ENCODE measurements around the gene CNNM2.

Gene CNNM2

DNA sequence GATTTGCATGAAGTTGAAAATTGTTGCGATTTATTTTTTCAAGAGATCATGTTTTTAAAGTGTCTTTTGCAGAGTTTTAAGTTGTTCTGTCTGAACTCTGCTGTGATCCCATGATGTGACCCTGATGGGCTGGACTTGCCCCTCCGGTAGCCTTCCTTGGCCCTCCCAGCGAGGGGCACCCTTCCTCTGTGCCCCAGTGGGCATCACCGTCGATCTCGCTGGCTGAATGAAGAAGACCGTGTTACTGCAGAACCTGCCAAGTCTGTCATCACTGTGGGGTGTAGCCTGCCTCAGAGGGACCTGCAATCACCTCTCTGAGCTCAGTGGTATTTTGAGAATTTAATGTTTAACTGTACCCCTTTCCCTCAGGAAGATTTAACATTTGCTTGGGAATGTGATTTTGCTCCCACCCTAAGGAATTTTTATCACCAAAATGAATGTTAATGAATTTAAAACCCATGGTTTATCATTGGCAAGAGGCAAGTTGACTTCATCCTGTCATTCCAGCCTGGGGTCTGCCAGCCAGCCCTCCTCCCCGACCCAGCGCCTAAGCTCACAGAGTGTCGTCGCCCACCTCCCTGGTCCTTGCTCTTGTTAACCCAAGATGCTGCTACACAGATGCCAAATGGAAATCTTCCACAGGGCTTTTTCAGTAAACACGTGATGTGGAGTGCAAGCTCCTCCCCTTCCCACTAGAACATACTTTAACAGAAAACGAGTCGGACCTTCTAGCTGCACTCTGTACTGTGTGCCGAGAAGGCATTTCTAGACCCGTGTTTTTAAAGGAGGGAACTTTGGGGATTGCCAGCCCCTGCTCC lies 159.6 kb downstream of the CNNM2 start:
- DNase-seq = no peak

- no peak for DNase-seq
These were observed 160.2 kb downstream of the CNNM2 start for GRCh38 chr10:103078309-103078615.

DNA sequence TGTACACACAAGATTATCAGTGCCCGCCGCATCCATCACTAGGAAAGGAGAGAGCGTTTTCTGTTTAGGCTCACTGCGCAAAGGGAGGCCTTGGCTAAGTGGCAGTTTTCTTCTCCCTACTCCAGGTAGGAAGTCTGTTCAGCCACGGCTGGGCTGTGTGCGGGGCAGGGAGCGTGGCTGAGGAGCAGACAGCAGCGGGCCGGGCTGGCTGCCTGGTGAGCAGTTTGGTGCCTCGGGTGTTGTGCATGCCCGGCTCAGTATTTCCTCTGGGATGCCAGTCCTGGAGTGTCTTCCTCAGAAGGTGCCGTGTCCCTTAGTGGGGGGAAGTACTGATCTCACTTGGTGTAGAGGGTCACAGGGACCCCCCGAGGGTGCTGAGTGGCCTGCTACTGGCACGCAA lies 160.6 kb downstream of the CNNM2 start:
- DNase-seq = no peak

DNA sequence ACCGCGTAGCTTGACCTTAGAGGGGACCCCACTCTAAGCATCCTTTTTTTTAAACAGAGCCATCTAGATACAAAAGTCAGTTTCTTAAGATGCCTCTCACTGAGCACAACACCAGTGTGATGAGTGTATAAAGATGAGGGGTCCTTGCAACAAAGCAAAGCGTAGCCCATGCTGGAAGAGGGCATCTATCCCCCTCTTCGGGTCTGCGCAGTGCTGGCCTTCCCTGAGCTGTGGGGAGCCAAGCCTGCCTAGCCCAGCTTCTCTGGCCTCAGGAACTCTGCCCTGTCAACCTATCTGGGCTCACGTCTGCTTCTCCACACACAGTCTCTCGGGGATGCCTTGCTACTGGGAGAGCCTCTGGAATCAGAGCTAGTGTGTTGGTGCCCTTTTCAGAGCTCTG lies 161.0 kb downstream of the CNNM2 start:
- DNase-seq = no peak

GRCh38 chr10:103079946-103080345 lies 161.9 kb downstream of the CNNM2 start:
- no peak for DNase-seq

GRCh38 chr10:103080891-103081581 lies 162.9 kb downstream of the CNNM2 start:
- DNase-seq = no peak

DNA sequence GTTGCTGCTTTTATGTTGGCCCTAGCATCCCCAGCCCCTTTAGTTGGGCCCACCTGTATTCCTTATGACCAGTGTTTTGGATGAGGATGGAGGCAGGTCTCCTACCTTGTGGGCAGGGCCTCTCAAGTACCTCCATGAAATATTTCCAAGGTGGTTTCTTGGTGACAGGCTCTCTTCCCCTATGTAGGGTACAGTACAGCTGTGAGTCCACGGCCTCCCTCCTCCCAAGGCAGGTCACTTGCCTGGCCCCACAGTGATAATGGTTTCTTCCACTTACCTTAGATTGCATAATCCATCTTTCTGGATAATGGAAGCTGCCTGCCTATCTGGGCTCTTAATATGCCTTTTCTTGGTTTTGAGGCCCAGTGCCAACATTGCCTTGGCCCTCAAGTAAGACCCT lies 164.6 kb downstream of the CNNM2 start:
- no peak for DNase-seq

DNA sequence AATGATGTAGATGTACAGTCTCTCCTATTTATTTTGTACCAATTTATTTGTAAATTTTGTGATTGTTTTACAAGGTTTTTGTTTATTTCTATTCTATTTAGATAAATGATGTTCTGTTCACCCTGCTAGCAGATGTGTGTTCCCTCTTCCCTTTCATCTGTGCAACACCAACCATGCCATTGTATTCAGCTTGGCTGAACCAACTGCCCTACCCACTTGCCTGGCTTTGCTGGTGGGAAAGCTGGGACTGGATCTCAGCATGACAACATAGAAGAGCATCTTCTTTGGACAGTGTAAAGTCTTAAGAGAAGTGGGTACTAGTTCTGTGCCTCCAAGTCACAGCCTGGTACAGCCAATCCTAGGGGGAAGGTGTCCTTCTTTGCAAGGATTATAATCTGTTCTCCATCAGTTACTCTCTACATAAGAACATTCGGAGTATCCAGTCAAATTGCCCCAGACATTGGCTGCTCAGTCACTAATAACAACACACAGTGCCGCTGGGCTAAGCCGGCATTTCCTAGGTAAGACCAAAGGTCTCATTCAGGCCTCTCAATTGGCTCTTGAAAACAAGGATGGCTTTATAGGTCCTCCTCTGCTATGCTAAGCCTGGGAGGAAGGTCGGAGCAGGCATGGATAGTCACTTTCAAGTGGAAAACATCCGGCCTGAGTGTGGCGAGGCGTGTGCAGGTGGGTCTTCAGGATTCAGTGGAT lies 165.3 kb downstream of the CNNM2 start:
- no peak for DNase-seq

GRCh38 chr10:103083977-103084320 lies 165.9 kb downstream of the CNNM2 start:
- DNase-seq = no peak

GRCh38 chr10:103086261-103086660 lies 168.2 kb downstream of the CNNM2 start:
- no peak for DNase-seq

DNA sequence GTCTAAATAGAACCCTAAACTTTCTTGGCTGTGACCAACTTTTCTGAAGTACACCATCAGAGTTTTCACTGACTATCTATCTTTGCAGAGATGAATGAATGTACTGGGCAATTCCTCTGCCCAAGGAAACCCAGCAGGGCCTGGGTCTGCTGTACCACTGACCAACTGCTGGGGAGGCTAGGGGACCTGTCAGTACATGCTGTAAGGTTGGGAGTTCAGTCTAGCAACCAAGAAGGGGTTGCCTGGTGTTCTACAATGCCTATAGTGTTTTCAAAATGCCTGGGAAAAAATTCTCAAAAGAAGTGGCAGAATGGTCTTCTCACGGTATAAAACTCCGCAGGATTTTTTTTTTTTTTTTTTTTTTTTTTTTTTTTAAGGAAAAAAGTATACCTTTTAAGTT lies 168.7 kb downstream of the CNNM2 start:
- no peak for DNase-seq

GRCh38 chr10:103089493-103089892 lies 171.4 kb downstream of the CNNM2 start:
- no peak for DNase-seq

DNA sequence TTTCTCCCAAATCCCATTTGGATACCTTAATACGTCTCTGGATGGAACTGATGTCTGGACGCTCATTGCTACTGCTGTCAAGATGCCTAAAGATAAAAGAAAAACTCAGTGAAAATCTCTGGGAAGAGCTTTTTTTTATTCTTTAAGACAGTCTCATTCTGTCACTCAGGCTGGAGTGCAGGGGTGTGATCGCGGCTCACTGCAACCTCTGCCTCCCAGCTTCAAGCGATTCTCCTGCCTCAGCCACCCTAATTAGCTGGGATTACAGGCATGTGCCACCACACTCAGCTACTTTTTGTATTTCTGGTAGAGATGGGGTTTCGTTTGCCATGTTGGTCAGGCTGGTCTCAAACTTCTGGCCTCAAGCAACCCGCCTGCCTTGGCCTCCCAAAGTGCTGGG lies 172.8 kb downstream of the CNNM2 start:
- no peak for DNase-seq

DNA sequence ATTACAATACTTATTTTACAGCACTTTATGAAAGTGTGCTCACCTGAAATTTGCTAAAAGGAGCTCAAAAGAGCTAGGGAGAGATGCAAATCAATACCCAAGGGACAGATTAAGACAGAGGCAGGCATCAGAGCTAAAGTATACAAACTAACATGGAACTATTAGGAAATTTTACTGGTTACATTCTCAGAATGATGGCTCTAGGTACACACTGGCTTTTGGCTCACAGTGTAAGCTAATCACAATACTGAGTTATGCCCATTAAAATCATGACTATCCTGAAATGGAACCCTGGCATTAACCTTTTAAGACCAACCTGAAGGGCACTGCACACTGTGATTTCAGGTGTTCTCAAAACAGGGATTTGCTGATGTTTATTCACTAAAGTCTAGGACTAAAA lies 176.9 kb downstream of the CNNM2 start:
- DNase-seq = no peak

DNA sequence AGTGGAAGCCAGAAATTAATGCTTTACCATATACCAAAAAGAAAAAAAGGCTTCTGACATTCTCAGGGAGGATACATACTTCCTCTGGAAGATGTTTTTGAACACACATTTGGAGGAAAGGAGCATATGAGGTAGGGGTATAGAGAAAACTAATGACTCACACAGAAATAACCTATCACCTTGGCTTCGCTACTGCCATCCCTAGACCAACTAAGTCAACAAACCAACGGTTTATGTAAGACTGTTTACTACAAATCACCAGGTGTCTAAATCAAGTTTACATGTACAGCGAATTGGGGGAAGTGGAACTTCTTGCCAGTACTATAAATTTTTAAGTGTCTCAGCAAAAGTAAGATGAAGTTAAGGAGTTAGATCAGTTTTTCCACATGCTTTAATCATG lies 178.0 kb downstream of the CNNM2 start:
- DNase-seq = no peak

DNA sequence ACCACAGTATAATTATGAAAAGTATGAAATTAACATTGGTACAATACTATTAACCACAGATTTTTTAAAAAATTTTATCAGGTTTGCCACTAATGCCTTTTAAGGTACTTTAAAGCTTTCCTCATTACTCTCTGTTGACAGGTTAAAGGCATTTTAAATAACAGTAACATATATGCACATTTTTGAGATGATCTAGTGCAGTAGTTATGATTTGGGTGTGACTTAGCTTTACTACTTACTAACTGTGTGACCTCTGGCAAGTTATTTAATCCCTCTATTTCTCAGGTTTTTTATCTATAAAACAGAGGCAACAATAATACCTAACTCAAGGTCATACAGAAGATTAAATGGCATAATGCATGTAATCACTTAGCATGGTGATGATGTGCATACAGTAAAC lies 180.1 kb downstream of the CNNM2 start:
- DNase-seq = no peak

DNA sequence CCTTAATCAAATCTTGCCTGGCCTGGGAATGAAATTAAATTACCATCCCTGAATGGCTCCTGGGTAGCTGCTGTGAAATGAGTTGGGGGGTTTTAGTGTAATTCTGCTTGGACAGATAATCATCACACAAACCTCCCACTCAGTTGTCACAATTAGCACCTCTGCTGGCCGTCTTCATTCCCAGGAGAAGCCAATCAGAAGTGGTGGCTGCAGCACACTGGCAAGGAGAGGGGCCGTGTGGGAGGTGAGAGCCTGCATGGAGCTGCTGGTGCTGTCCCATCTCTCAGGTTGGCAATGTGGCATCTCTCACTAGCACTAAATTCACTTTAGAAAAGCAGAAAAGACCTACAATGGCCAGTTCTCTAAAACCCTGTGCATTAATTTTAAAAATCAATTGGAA lies 182.5 kb downstream of the CNNM2 start:
- DNase-seq = no peak

DNA sequence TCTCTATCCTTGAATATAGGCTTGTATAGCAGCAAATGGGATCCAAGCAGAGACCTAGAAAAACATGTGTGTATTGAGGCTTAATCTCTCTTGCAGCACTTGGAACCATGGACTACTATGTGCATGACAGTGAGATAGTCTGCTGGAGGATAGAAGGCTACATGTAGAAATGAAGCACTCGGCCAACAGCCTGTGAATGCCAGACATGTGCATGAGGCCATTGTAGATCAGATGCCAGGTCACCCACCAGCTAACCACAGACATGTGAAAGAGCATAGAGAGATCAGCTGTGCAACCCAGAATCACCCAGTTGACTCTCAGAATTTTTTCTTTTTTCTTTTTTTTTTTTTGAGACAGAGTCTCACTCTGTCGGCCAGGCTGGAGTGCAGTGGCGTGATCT lies 184.1 kb downstream of the CNNM2 start:
- no peak for DNase-seq

DNA sequence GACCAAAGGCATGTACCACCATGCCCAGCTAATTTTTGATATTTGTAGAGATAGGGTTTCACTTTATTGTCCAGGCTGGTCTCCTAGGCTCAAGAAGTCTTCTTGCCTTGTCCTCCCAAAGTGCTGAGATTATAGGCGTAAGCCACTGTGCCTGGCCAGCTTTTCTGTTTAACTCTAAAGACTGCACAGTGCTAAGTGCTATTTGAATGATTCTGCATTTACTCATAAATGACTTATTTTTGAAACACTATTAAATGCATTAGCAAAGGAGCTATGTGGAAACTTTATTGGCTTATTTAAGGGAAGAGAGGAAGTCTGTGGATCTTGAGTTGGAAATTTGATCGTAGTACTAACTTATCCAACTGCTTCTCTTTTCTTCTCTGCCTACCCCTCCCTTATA lies 185.9 kb downstream of the CNNM2 start:
- no peak for DNase-seq

DNA sequence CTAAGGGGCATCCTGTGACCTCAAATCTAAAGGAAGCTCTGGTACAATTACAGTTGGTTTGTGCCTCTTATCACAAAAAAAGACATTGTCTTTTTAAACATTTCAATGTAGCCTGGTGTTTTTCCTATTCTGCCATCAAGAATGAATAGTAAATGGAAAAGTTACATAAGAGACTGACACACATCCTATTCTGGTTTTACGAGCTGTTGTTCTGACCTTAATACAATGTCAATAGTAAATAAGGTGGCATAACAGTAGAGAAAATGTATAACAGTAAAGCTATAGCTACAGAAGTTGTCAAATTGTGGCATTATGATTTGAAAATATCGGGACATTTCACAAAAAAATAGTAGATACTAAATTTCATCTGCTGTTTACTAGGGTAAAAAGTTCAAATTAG lies 186.6 kb downstream of the CNNM2 start:
- no peak for DNase-seq

GRCh38 chr10:103105462-103105861 lies 187.4 kb downstream of the CNNM2 start:
- DNase-seq = no peak

DNA sequence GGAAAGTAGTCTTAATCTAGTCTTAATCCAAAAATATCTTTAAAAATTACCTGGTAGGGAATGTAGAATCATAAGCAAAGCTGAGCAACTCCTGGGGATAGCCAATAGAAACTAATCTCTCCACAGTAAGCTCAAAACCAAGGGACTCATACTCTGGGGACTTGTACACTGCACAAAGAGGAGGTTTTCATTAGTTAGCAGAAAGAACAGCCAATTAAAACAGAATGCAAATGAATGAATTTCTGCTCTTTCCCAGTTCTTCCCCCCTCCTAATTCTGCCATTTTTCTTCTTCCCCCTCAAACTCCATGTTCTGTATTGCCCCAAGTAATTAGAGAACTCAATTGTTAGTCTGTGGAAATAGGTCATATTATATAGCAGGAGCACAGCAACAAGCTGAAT lies 188.4 kb downstream of the CNNM2 start:
- no peak for DNase-seq

- no peak for DNase-seq
These were observed 191.7 kb downstream of the CNNM2 start for GRCh38 chr10:103109821-103110220.

DNA sequence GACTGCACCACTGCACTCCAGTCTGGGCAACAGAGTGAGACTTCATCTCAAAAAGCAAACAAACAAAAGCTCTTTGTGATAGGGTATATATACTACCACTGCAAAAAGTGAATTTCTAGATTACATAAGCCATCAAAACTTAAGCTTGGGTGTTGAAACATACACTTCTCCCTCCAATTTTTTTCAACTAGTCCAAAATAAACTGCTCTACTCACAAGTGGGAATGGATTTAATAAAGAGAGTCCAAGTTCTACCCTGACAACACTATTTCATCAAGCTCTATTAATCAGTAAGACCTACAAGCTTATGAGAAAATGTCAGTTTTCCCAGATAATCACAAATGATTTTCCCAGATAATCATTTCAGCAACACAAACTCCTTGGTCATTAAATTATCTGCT lies 192.3 kb downstream of the CNNM2 start:
- no peak for DNase-seq

Measured in hematopoietic multipotent progenitor cell treated with erythropoietin and hydrocortisone succinate and interleukin-3 and kit ligand, for 8 days (in vitro differentiated cells).